Activated T-helper 9 cell treated with anti-CD3 and anti-CD28 coated beads, Interleukin-2, amount 50 U/mL, for 16 hours (primary cell): Measurements from ENCODE around the gene KLHL33.

ENCODE experiments used
- DNase-seq: peaks from one replicate; pipeline ENCODE4 v3.0.0-alpha.2; 2020; ENCODE audit warnings: low read depth

KLHL33 gene

GRCh38 chr14:20412876-20413743 is 22.9 kb downstream of the KLHL33 start, which contains the start of gene TEP1:
TSS of gene TEP1 (minus strand) at chr14:20413501. CDS start at chr14:20408439, 5,062 bp downstream.
- DNase-seq = peak; percentile 64

GRCh38 chr14:20412411-20412810 is 23.6 kb downstream of the KLHL33 start:
- DNase-seq = no peak

- no peak for DNase-seq
Observed at GRCh38 chr14:20409226-20409625, 26.7 kb downstream of the KLHL33 start.

GRCh38 chr14:20403521-20403920 is 32.4 kb downstream of the KLHL33 start:
- no peak for DNase-seq

- no peak for DNase-seq
Observed at GRCh38 chr14:20400965-20401593, 34.9 kb downstream of the KLHL33 start.

GRCh38 chr14:20400589-20400964 is 35.4 kb downstream of the KLHL33 start:
- no peak for DNase-seq

- no peak for DNase-seq
Observed at GRCh38 chr14:20397511-20397910, 38.5 kb downstream of the KLHL33 start.

- DNase-seq = no peak
Observed at GRCh38 chr14:20391505-20391904, 44.5 kb downstream of the KLHL33 start.

- DNase-seq = no peak
Observed at GRCh38 chr14:20388159-20388558, 47.8 kb downstream of the KLHL33 start.

- DNase-seq = no peak
Observed at GRCh38 chr14:20387576-20387975, 48.4 kb downstream of the KLHL33 start.

GRCh38 chr14:20386276-20386855 is 49.6 kb downstream of the KLHL33 start:
- no peak for DNase-seq

- no peak for DNase-seq
Observed at GRCh38 chr14:20384886-20385285, 51.1 kb downstream of the KLHL33 start.

- no peak for DNase-seq
Observed at GRCh38 chr14:20384321-20384720, 51.6 kb downstream of the KLHL33 start.

- DNase-seq = no peak
Observed at GRCh38 chr14:20383636-20384035, 52.3 kb downstream of the KLHL33 start.

GRCh38 chr14:20383032-20383431 is 52.9 kb downstream of the KLHL33 start:
- no peak for DNase-seq

- DNase-seq = no peak
Observed at GRCh38 chr14:20382526-20382925, 53.4 kb downstream of the KLHL33 start.

GRCh38 chr14:20381341-20381740 is 54.6 kb downstream of the KLHL33 start:
- no peak for DNase-seq

GRCh38 chr14:20380681-20381080 is 55.3 kb downstream of the KLHL33 start:
- DNase-seq = no peak

- DNase-seq = no peak
Observed at GRCh38 chr14:20379743-20380142, 56.2 kb downstream of the KLHL33 start.

- DNase-seq = no peak
Observed at GRCh38 chr14:20377171-20377570, 58.8 kb downstream of the KLHL33 start.

GRCh38 chr14:20376071-20376588 is 59.8 kb downstream of the KLHL33 start:
- no peak for DNase-seq
